Measurements from ENCODE around the gene KRAS.

The KRAS gene

DNA sequence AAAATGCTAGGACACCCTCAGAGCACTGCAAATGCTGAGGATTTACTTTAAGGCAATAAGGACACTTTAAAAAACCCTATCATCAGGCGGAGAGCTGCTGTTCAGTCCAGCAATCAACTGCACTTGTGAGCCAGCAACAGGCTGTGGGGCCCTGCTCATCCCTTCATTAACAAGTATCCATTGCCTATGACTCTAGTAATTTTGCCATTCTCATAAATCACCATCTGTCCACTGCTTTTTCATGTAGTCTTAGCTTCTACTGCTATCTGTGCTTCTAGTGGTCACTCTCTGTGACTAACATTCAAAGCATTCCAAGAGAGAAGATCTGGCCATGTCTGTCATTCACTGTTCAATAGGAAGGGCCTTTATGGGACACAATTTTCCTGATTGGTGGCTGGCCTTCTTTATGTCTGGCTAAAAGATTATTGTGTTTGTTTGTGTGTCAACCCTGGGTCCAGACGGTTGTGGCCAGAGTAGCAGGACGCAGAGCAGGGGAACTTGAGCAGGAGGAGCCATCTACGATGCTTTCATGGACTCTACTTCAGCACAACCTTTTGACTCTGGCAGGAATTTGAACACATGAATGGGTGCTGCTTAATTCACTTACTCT lies 3.6 kb upstream of the KRAS start:
- DNase-seq = no peak

DNA sequence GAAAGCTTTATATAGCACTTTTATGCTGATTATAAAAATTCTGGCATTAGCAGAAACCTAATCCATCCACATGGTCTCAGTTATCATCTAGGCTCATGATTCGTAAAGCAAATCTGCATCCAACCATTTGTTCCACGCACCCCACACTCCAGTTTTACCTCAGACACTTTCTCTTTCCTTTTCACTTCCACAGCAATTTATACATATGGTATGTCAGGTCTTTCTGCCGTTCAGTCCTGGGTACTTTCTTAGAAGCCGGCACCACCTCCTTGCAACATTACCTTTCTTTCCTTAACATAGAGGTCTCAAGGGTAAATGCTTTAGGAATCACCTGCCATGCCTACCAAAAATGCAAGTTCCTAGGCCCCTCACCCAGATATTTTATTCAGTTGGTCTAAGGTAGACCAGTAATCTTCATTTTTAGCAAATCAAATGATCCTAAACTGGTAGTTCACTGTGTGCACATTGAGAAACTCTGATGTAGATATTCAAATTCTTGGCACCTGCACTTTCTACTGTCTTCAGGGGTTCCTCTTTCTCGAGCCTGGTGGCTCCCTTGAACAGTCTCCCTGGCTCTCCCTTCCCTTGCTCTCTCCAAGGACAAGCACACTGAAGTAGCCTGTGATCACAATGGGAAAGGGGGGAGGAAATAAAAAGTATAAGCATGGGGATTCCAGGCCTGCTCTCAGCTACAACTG lies 2.8 kb upstream of the KRAS start:
- DNase-seq = no peak

DNA sequence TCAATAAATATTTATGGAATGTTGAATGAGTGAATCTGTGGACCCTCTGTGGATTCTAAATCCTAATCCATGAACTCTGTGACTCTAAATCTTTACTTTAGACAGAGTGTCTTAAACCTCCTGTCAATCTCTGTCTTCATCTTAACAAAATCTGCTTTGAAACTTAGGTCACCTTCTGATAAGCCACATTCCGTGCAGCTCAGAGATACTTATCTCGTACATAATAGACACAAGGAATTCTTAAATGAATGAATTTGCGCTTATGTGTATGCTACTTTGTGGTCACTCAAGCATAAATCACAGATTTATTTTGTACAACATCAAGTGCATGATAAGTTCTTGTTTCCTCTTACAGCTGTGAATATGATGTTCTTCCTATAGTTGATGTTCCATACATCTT lies 2.2 kb upstream of the KRAS start:
- DNase-seq = no peak

- DNase-seq = peak in 1 of 2 experiments; percentile 11
Measured at GRCh38 chr12:25251769-25252168, 1.0 kb upstream of the KRAS start.

- DNase-seq = peak; percentile 11 to 72
Measured at GRCh38 chr12:25249931-25250738, 594 bp downstream of the KRAS start.

DNA sequence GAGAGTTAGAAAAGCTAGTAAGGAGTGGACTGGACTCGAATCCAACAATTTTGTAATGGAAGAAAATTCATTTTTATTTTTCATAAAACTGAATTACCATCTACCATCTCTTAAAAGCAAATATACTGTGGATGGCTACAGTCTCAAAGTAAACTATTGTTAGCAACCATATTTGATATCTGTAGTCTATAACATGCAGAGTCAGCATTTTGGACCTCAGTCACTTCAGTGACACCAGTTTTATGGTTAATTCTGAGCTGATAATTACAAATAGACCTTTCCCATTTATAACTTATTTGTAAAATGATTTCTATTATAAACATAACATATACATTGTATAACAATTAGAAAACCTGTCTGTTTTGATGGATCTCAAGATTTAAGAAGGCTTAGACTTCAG lies 2.0 kb downstream of the KRAS start:
- no peak for DNase-seq

DNA sequence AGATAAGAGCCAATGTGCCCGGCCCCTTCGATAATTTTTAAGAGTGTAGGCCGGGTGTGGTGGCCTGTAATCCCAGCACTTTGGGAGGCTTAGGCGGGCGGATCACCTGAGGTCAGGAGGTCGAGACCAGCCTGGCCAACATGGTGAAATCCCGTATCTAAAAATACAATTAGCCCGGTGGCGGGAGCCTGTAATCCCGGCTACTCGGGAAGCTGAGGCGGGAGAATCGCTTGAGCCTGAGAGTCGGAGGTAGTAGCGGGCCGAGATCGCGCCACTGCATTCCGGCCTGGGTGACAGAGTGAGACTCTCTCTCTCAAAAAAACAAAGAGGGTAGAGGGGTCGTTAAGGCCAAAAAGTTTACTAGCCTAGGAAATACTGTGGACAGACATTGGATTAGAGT lies 2.6 kb downstream of the KRAS start:
- DNase-seq = no peak

DNA sequence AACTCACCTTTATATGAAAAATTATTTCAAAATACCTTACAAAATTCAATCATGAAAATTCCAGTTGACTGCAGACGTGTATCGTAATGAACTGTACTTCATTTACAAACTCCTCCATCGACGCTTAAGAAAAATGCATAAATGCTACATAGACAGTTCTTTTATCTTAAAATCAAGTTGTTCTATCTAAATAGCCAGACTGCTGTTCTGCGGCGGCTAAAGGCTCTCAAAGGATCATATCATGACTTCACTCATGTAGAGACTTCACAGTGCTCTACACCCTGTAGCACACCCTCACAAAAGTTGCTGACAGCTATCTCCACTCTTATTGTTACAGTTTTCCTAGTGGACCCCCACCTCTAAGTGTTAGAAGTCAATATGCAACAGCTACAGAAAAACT lies 5.2 kb downstream of the KRAS start:
- no peak for DNase-seq

DNA sequence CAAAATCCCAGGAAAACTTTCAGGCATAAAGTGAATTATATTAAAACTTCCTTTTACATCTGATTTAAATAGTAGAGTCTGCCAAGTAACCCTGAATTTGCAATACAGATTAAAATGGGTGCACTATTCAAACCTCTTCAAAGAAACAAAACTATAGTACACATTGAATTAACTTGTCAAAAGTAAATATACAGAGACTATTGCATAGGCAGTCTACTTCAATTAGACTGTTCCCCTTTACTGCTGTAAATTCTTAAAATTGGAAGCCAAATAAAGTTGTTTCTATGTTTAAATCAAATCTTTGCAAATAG lies 7.1 kb downstream of the KRAS start:
- no peak for DNase-seq

DNA sequence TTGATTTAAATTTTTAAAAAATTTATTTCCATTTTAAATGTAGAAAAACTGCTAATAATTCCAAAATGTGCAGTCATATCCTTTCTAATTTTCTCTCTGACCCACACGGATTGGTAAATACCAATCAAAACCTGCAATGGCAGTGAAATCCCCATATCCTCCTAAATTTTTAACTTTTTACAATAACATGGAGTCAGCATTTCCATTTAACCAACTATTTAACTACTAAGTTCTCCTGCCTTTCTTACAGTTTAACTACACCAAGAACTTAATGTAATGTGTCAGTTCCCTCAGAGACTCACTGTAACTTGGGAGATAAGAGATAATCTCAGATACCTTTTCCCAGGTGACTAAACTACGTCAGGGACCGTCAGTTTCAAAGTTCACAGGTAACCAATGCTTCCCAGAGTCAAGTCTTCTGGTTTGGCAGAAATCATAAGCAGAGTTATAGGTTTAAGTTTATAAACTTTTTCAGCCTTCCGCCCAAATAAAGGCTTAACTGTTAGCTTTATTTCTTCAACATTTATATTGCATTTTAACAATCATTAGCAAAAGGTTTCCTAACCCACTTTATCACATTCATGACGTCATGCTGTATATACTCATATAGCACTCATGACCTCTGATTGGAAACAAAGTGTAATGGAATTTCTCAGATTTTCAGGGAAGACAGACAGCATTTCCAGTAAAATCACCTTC lies 7.6 kb downstream of the KRAS start:
- no peak for DNase-seq

DNA sequence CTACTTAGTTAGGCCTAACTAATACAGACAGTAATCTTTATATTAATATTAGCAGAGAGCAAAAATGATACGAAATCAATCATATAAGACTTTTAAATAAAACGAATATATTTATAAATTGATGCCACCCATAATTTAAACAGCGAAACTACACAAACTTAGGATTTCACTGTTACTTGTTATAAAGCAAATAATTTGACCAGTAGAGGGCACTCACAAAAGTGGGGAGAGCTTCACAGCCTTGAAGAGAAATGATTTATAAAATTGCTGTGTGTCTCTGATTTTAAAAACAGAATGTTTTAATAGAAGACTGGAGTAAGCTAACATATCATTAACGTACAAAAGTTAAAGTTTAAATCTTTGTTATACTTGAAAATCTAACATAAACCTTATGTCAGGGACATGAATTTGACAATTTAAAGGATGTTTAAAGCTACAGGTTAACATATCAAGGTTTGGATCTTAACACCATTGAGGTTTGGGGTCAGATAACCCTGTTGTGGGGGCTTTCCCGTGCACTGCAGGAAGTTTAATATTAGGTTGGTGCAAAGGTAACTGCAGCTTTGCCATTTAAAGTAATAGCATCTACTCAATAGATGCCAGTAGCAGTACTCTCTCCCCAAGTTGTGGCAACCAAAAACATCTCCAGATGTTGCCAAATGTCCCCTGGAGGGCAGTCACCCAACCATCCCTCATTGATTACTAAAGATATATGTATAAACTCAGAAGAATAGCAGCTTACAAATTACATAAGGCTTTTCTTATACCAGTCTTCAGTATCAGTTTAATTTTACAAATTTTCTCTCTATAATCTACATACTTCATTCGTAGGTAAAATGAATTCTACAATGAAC lies 9.3 kb downstream of the KRAS start:
- DNase-seq = peak; percentile 23 to 67

DNA sequence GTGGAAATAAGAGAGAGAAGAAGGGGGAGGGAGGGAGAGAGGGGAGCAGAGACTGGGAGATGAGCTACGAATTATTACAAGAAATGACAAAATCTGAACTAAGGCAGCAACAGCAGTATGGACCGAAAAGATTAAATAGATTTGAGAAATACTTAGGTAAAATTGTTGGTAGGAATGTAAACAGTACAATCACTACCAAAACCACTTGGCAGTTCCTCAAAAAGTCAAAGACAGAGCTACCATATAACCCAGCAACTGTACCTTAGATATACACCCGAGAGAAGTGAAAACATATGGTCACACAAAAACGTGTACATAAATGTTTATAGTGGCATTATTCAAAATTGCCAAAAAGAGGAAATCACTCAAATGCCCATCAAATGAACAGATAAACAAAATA lies 14.1 kb downstream of the KRAS start:
- no peak for DNase-seq

- no peak for DNase-seq
Measured at GRCh38 chr12:25236190-25236589, 14.5 kb downstream of the KRAS start.

DNA sequence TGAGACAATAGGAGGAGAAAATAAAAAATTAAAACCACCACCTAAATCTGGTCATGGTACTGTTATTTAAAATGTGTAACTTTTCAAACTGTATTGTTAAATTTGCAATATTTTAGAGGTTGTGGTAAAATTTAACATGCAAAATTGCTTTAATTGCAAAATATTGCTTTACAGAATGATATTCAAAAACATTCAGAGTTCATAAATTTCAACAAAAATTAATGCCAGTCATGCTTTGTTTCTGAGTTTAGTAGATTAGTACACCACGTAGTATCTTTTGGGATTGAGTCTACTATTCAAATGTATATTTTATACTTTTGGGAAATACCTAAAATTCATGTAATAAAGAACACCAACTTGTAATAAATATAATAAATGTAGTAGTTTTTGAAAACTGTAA lies 37.4 kb downstream of the KRAS start:
- no peak for DNase-seq

DNA sequence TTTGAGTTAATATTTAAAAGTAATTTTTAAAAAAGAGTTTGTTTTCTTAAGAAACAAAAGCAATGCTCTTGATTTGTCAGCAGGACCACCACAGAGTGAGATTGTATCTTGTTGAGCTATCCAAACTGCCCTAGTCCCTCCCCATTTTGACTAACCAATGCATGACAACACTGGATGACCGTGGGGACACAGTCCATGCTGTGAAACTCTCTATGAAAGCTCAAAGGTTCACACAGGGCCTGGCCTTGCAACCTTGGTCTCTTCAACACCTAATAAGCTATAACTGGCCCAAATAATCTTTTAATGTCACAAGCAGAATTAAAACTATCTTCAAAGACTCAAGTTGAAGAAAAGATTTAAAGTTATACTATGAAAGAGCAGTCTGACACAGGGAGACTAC lies 42.2 kb downstream of the KRAS start:
- DNase-seq = no peak

DNA sequence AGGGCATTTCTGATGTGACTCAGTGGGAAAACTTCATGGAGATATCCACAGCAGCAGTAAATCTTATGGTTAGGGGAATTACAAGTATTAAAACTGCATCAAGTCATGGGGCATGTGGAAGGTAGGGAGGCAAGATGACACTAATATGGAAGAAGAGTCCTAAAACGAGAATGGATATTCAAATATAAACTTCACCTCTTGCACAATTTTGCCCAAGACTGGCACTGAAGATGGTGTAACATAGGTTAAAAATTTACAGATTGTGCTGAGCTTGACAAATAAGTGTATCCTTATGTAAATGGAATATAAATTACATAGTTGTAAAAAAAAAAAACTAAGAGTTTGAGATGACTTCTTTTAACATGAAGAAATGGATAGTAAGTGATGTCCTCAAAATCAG lies 42.9 kb downstream of the KRAS start:
- DNase-seq = no peak

DNA sequence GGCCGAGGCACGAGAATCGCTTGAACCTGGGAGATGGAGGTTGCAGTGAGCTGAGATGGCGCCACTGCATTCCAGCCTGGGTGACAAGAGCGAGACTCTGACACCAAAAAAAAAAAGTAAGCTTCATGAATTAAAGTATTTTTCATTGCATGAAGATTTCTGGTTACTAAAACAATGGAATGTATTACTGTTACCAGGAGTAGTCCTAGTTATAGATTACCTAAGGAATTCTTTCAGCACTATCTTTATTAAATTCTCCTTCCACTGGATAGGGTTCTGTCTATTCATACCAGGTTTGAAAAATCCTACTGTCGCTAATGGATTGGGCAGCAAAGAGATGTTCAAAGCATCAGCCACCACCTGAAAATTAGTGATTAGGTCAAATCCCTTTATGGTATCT lies 43.3 kb downstream of the KRAS start:
- DNase-seq = no peak

DNA sequence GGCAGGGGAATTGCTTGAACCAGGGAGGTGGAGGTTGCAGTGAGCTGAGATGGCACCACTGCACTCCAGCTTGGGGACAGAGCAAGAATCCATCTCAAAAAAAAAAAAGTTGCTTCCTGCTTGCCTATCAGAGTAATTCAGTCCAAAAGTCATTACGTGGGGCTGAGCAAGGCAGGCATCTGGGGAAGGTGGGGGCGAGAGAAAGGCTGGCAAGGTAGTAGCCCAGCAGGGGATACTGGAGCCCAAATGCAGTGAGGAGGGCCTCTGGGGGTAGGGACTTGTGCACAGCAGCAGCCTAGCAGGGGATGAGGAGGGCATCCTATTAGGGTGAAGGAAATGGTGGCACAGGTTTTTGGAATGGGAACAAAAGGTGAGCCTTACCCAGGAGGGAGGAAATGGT lies 48.6 kb downstream of the KRAS start:
- no peak for DNase-seq

DNA sequence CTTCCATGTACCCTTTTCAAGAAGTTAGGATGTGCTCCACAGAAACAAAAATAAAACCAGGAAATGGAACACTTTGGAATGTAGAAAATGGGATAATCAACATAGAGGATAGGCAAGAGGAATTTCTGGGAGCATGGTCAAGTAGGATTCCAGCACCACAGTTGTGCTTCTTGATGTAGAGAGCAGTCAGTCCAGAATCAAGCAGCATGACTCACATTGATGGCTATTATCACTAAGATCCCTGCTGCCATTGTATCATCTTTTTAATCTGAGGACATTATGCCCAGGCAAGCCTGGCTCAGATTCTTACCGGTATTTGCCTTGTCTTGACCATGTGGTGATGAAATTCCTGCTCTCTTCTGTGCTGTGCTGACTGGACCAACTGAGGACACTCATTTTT lies 50.0 kb downstream of the KRAS start:
- DNase-seq = no peak

DNA sequence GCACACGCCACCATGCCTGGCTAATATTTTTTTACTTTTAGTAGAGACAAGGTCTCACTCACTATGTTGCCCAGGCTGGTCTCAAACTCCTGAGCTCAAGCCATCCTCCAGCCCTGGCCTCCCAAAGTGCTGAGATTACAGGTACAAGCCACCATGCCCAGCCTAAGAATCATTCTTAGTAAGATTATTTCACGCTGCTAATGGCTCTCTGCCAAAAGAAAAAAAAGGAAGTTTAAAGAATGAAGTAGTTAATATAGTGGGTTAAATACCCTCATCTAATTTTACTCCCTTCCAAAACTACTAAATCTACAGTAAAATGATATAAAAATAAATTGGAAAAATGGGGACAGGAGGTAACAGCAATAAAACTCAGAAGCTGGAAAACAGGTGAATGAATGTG lies 53.1 kb downstream of the KRAS start:
- no peak for DNase-seq

GRCh38 chr12:25195056-25195971 lies 55.4 kb downstream of the KRAS start, which contains the start of the genes DNAI7 and ETFRF1:
DNAI7 (minus strand) TSS chr12:25195160; CDS start chr12:25195078, 82 bp downstream.
ETFRF1 (plus strand) TSS chr12:25195237; CDS start chr12:25203957, 8,720 bp downstream.
- DNase-seq = peak; percentile 93 to 99

DNA sequence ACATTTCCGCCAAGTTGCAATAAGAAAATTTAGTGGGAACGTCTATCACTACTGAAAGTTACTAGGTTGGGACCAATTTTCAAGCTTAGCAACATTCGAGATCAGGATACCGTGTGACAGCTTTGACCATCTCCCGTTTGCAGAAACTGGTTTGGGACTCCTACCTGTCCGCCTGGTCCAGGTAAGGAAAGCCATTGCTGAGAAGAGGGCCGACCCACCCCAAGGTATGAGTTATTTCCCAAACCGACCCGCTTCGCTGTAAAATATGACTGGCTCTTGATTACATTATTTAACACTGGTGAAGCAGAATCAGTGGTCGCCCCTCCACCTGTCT lies 56.0 kb downstream of the KRAS start:
- no peak for DNase-seq

Data from NCI-H526 (cell line).